Activated naive CD8-positive, alpha-beta T cell treated with anti-CD3 and anti-CD28 coated beads for 36 hours (primary cell): Measurements from ENCODE around the gene ZMAT3. TPM values are rescaled to one million over a fixed set of nuclear protein-coding genes. Genes with fewer than 3 reads are reported as not detected.

Experiments used
- DNase-seq: peaks from one replicate; pipeline ENCODE4 v3.0.0; 2021
- H3K27ac Mint-ChIP-seq: one replicate; pipeline ENCODE4 v1.8.0; 2022; ENCODE audit warnings: mild to moderate bottlenecking, moderate library complexity, mixed read lengths
- H3K27me3 Mint-ChIP-seq: one replicate; pipeline ENCODE4 v1.8.0; 2022; ENCODE audit warnings: mild to moderate bottlenecking, mixed read lengths
- H3K36me3 Mint-ChIP-seq: one replicate; pipeline ENCODE4 v1.8.0; 2021; ENCODE audit warnings: mild to moderate bottlenecking, mixed read lengths
- H3K4me1 Mint-ChIP-seq: one replicate; pipeline ENCODE4 v1.8.0; 2021; ENCODE audit warnings: mixed read lengths
- H3K4me3 Mint-ChIP-seq: one replicate; pipeline ENCODE4 v1.8.0; 2022; ENCODE audit warnings: mild to moderate bottlenecking, moderate library complexity, mixed read lengths
- H3K9me3 Mint-ChIP-seq: one replicate; pipeline ENCODE4 v1.8.0; 2022; ENCODE audit warnings: mixed read lengths
- total RNA-seq, 2 experiments: library from RNA; stranded (reverse); gene quantifications; one replicate each; pipeline ENCODE4 v1.2.3, GENCODE V29; 2021

ZMAT3 gene
- total RNA-seq, 2 experiments from 2014 or later: 10.6 to 10.7 TPM

DNA sequence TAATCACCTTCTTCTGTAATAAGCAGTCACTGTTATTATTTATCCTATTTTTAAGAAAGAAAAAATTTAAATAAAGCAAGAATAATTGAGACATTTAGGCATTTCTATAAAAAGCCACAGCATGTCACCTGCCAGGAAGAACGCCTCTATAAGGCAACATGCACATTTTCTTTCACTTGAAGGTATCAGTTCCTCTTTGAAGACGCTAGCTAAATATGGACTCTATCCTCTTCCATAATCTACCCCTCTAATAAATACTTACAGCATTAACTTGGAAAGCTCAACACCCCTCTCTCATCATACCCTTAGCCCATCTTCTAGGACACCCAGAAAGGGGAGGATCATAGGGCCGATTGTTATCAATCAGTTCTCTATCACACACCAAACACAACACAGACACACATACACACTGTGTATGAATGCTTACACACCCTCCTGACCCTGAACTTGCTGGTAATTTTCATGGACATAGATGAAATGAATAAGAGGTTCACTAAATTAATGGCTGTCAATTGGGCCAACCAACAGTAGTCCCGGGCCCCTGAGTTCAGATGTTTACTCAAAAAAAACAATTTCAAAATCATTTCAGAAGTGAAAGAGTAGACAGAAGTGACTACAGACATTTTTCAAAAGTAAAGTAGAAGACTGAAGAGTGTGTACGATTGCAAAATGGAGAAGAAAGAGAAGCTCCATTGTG lies 102.5 kb downstream of the ZMAT3 start:
- peaks cover 9% of the 10 kb centered on the region for H3K36me3 Mint-ChIP-seq
- H3K4me1 Mint-ChIP-seq: peaks cover 21% of the 10 kb centered on the region
- H3K27ac Mint-ChIP-seq: no peak overlapping the region
- no peaks in the 10 kb centered on the region for H3K27me3 Mint-ChIP-seq
- H3K9me3 Mint-ChIP-seq: peaks cover 7% of the 10 kb centered on the region
- DNase-seq: no peak
- no peak overlapping the region for H3K4me3 Mint-ChIP-seq

Other genes starting within 250 kb of the ZMAT3 start
- 10 to 100 TPM; 16.8 to 19.0 TPM for gene PIK3CA, start 76.5 kb upstream of the ZMAT3 start, total RNA-seq
- under 1 TPM; 0.72 to 0.74 TPM for gene KCNMB3, start 179.3 kb upstream of the ZMAT3 start, total RNA-seq